Endodermal cell (in vitro differentiated cells): ENCODE results near the gene SNAPC2. TPM values are rescaled to one million over a fixed set of nuclear protein-coding genes. Genes with fewer than 3 reads are reported as not detected.
"Not testable (repeated sequence)": the region's sequence is repeated elsewhere in the genome, so short reads cannot be mapped to it uniquely, and the experiment has no call there.

Experiments used
- DNase-seq: peaks from one replicate; pipeline ENCODE4 v3.0.0-alpha.2; 2017
- H3K27ac ChIP-seq: 2 replicates; pipeline ENCODE4 v1.5.1; 2013; ENCODE audit warnings: mild to moderate bottlenecking, low read depth, low read length, moderate library complexity
- H3K27me3 ChIP-seq: 2 replicates; pipeline ENCODE4 v1.6.1; 2013; ENCODE audit warnings: mild to moderate bottlenecking, low read length, moderate library complexity; ENCODE audit not compliant: insufficient read depth, control insufficient read depth, poor library complexity, severe bottlenecking
- H3K36me3 ChIP-seq: 2 replicates; pipeline ENCODE4 v1.7.0; 2013; ENCODE audit warnings: mild to moderate bottlenecking, low read length, moderate library complexity; ENCODE audit not compliant: control insufficient read depth, insufficient read depth
- H3K4me1 ChIP-seq: one replicate; pipeline ENCODE4 v1.7.0; 2013; ENCODE audit warnings: low read length; ENCODE audit not compliant: control insufficient read depth, insufficient read depth
- H3K4me3 ChIP-seq: 2 replicates; pipeline ENCODE4 v1.5.1; 2013; ENCODE audit warnings: mild to moderate bottlenecking, low read length, moderate library complexity
- H3K9ac ChIP-seq: 2 replicates; pipeline ENCODE4 v1.6.1; 2013; ENCODE audit warnings: mild to moderate bottlenecking, low read length, moderate library complexity; ENCODE audit not compliant: poor library complexity, severe bottlenecking; ENCODE audit errors: extremely low read depth
- H3K9me3 ChIP-seq: 2 replicates; pipeline ENCODE4 v1.6.1; 2013; ENCODE audit warnings: mild to moderate bottlenecking, low read length, moderate library complexity; ENCODE audit not compliant: control insufficient read depth
- H3K27ac Mint-ChIP-seq: 2 replicates; pipeline ENCODE4 v1.8.0; 2020; ENCODE audit warnings: mixed read lengths
- H3K27me3 Mint-ChIP-seq: 2 replicates; pipeline ENCODE4 v1.8.0; 2021; ENCODE audit warnings: mild to moderate bottlenecking, mixed read lengths; ENCODE audit not compliant: insufficient read depth
- H3K36me3 Mint-ChIP-seq: 2 replicates; pipeline ENCODE4 v1.8.0; 2020; ENCODE audit warnings: low read depth, mixed read lengths
- H3K4me1 Mint-ChIP-seq: 2 replicates; pipeline ENCODE4 v1.8.0; 2020; ENCODE audit warnings: mixed read lengths
- H3K4me3 Mint-ChIP-seq: 2 replicates; pipeline ENCODE4 v1.8.0; 2020; ENCODE audit warnings: mild to moderate bottlenecking, moderate library complexity, mixed read lengths
- H3K9me3 Mint-ChIP-seq: 2 replicates; pipeline ENCODE4 v1.8.0; 2020; ENCODE audit warnings: mild to moderate bottlenecking, mixed read lengths
- WGBS, 2 experiments: methylation state at CpG; one replicate each; pipeline versions ENCODE4 v1.1.5 to v1.1.7; 2013; ENCODE audit warnings: missing lambda C conversion rate in 2 of 2, mixed read lengths in 1 of 2; ENCODE audit not compliant: insufficient coverage in 1 of 2, insufficient read length in 1 of 2; 5-methylcytosine and 5-hydroxymethylcytosine counted together
- total RNA-seq, 2 donors: library from RNA; stranded (reverse); fragmentation: NEBNext Ultra II Directional in 1 of 2; extraction: Animal tissue kit (Norgen Biotek cat#: 25700) in 1 of 2; gene quantifications; 2 replicates in 1 of 2; 3 replicates in 1 of 2; pipeline ENCODE4 v1.2.1, GENCODE V29; 2021
- TF ChIP-seq, protein P1 (sequence below): fragments of 200-600 bp; sonication (generic); conservative IDR thresholded peaks from 2 replicates; pipeline ENCODE4 v1.5.0; 2021; ENCODE audit warnings: antibody characterized with exemption, mild to moderate bottlenecking

Gene SNAPC2
- total RNA-seq, 2 donors from 2014 or later = 11.9 to 14.2 TPM

DNA sequence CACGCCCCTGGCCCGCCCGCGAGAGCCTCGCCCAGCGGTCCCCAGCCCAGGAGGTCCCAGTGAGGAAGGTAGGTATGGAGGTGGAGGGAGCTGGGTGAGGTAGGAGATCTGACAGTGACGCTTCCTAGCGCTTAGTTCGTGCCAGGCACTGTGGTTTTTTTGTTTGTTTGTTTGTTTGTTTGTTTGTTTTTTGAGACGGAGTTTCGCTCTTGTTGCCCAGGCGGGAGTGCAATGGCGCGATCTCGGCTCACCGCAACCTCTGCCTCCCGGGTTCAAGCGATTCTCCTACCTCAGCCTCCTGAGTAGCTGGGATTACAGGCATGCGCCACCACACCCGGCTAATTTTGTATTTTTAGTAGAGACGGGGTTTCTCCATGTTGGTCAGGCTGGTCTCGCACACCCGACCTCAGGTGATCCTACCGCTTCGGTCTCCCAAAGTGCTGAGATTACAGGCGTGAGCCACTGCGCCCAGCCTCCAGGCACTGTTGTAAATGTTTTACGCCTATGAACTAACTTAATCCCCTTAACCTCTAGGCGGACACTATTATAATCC, 2.0 kb upstream of the SNAPC2 start:
- not testable (repeated sequence) for H3K4me3 ChIP-seq, H3K27ac ChIP-seq, H3K4me1 ChIP-seq, H3K9me3 ChIP-seq, H3K27ac Mint-ChIP-seq, H3K4me1 Mint-ChIP-seq, H3K36me3 ChIP-seq, H3K9me3 Mint-ChIP-seq, DNase-seq, H3K9ac ChIP-seq
- peaks cover 10% of the 10 kb centered on the region for H3K36me3 Mint-ChIP-seq
- WGBS, 2 experiments = 54 to 81% methylated on average over 8 to 27 of the region's 29 CpGs
- peak overlapping the region; percentile 53 for H3K4me3 Mint-ChIP-seq
- TF ChIP-seq, protein P1, sequence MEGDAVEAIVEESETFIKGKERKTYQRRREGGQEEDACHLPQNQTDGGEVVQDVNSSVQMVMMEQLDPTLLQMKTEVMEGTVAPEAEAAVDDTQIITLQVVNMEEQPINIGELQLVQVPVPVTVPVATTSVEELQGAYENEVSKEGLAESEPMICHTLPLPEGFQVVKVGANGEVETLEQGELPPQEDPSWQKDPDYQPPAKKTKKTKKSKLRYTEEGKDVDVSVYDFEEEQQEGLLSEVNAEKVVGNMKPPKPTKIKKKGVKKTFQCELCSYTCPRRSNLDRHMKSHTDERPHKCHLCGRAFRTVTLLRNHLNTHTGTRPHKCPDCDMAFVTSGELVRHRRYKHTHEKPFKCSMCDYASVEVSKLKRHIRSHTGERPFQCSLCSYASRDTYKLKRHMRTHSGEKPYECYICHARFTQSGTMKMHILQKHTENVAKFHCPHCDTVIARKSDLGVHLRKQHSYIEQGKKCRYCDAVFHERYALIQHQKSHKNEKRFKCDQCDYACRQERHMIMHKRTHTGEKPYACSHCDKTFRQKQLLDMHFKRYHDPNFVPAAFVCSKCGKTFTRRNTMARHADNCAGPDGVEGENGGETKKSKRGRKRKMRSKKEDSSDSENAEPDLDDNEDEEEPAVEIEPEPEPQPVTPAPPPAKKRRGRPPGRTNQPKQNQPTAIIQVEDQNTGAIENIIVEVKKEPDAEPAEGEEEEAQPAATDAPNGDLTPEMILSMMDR = peak; percentile 17
- peaks cover 47% of the 10 kb centered on the region for H3K27me3 Mint-ChIP-seq
- H3K27me3 ChIP-seq = peaks cover 44% of the 10 kb centered on the region

DNA sequence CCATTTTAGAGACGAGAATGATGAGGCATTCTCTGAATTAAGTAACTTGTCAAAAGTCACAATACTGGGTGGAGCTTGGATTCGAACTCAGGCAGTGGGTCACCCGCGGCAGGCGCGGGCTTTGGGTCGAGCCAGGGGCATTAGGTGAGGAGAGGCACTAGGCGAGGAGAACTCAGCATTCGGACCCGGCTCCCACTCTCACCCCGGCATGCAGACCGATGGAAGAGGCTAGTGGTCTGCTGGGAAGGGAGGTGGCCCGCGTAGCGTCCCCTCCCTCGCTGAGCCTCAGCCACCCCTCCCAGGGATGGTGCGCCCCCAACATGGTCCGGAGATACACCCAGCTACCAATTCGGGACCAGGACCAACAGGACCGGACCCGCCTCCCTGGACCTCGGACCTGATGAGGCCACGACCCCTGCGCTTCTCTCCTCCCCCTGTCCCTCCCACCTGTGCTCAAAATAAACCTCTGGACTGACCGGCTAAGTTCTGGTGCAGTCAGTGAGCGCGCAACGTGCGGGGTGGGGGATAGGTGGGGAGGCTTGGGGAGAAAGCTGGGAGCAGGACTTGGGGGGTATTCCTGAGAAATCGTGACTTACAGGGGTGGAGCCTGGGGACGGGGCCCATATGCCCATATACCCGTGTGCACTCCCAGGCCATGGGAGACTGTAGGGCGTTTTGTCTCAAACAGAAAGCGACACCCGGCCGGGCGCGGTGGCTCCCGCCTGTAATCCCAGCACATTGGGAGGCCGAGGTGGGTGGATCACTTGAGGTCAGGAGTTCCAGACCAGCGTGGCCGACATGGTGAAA, 1.3 kb upstream of the SNAPC2 start:
- Histone ChIP-seq H3K36me3 (peaks cover 8% of the 10 kb centered on the region), H3K9ac (no peak overlapping the region), H3K27me3 (peaks cover 44% of the 10 kb centered on the region), H3K27ac (no peak overlapping the region), H3K9me3 (no peaks in the 10 kb centered on the region), H3K4me3 (no peak overlapping the region), H3K4me1 (peaks cover 5% of the 10 kb centered on the region)
- Mint-ChIP-seq H3K27ac (no peak overlapping the region), H3K4me3 (peak overlapping the region; percentile 67), H3K36me3 (peaks cover 11% of the 10 kb centered on the region), H3K27me3 (peaks cover 47% of the 10 kb centered on the region), H3K9me3 (no peaks in the 10 kb centered on the region), H3K4me1 (peaks cover 6% of the 10 kb centered on the region)
- 93 to 95% methylated on average over 24 to 42 of the region's 42 CpGs for WGBS, 2 experiments
- no peak for DNase-seq
- TF ChIP-seq, protein P1 = no peak

DNA sequence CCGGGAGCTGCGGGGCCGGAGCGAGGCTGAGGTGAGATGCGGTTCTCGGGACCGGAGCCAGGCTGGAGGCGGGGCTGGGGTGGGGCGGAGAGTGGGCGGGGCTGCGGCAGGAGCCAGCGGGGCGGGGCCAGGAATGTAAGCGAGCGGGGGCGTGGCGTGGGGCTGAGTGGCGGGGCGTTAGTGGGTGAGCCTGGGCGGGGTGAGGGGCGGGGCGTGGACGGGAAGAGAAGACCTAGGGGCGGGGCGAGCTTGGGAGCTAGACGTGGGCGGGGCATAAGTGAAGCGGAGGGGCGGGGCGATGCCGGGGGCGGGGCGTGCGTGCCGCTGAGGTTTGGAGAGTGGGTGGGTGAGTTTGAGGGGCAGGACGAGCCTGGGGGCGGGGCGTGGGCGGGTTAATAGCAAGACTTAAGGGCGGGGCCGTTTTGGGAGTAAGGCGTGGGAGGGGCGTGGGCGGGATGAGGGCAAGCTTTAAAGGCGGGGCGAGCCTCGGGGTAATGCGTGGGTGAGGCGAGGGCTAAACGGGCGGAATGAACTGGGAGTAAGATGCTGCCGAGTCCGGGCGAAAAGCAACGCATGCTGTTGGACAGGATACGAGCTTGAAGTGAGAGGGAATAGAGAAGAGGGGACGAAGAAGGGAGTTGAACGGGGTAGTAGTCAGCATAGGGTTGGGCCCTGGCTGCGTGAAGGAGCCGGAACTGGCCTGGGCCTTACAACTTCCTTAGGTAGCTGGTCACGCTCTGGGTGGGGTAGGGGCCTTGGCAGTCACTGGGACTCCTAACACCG, 572 bp downstream of the SNAPC2 start:
- H3K36me3 ChIP-seq = peaks cover 14% of the 10 kb centered on the region
- DNase-seq = peak; percentile 99
- peak overlapping the region; percentile 67 for H3K4me3 Mint-ChIP-seq
- no peaks in the 10 kb centered on the region for H3K9me3 ChIP-seq
- H3K9ac ChIP-seq = no peak overlapping the region
- 12 to 45% methylated on average over 8 to 48 of the region's 62 CpGs for WGBS, 2 experiments
- H3K9me3 Mint-ChIP-seq = no peaks in the 10 kb centered on the region
- peaks cover 6% of the 10 kb centered on the region for H3K4me1 Mint-ChIP-seq
- H3K27me3 ChIP-seq = peaks cover 31% of the 10 kb centered on the region
- TF ChIP-seq, protein P1 = no peak
- H3K27ac Mint-ChIP-seq = peak overlapping the region; percentile 64
- peak overlapping the region; percentile 85 for H3K27ac ChIP-seq
- H3K36me3 Mint-ChIP-seq = peaks cover 11% of the 10 kb centered on the region
- H3K27me3 Mint-ChIP-seq = peaks cover 32% of the 10 kb centered on the region
- peaks cover 5% of the 10 kb centered on the region for H3K4me1 ChIP-seq
- peak overlapping the region; percentile 83 for H3K4me3 ChIP-seq
